IPS-18c (cell line): ENCODE results near the gene S100A5.
"Not testable (repeated sequence)": the region's sequence is repeated elsewhere in the genome, so short reads cannot be mapped to it uniquely, and the experiment has no call there.

ENCODE experiments used
- H3K4me3 ChIP-seq: 2 replicates; pipeline ENCODE4 v1.7.0; 2013; ENCODE audit warnings: low read depth, mild to moderate bottlenecking, low read length, moderate library complexity; ENCODE audit not compliant: insufficient read depth
- H3K9me3 ChIP-seq: one replicate; pipeline ENCODE4 v1.6.1; 2013; ENCODE audit warnings: mild to moderate bottlenecking, low read length, moderate library complexity; ENCODE audit not compliant: control insufficient read depth, insufficient read depth

Gene S100A5

GRCh38 chr1:153540394-153541361, at the start of gene S100A5:
Gene S100A5, minus strand, starts transcription at chr1:153540934. Its CDS starts 743 bp downstream, at chr1:153540191.
- H3K4me3 ChIP-seq, result no peak within 1 kb of the TSS
- H3K9me3 ChIP-seq, result no peaks in the 10 kb centered on the region

- Histone ChIP-seq H3K4me3 (no peak overlapping the region), H3K9me3 (no peaks in the 10 kb centered on the region)
Observed at GRCh38 chr1:153588482-153588881, 47.7 kb upstream of the S100A5 start.

- not testable (repeated sequence) for H3K9me3 ChIP-seq, H3K4me3 ChIP-seq
Observed at GRCh38 chr1:153588033-153588432, 47.3 kb upstream of the S100A5 start.

- no peak overlapping the region for H3K4me3 ChIP-seq
- H3K9me3 ChIP-seq, result no peaks in the 10 kb centered on the region
Observed at GRCh38 chr1:153587314-153587713, 46.6 kb upstream of the S100A5 start.

GRCh38 chr1:153586347-153586746, 45.6 kb upstream of the S100A5 start:
- H3K4me3 ChIP-seq, result no peak overlapping the region
- H3K9me3 ChIP-seq, result no peaks in the 10 kb centered on the region

GRCh38 chr1:153585006-153585405, 44.3 kb upstream of the S100A5 start:
- Histone ChIP-seq H3K4me3 (no peak overlapping the region), H3K9me3 (no peaks in the 10 kb centered on the region)

- H3K9me3 ChIP-seq, result no peaks in the 10 kb centered on the region
- H3K4me3 ChIP-seq, result no peak overlapping the region
Observed at GRCh38 chr1:153583976-153584375, 43.2 kb upstream of the S100A5 start.

- not testable (repeated sequence) for H3K9me3 ChIP-seq, H3K4me3 ChIP-seq
Observed at GRCh38 chr1:153583514-153583913, 42.8 kb upstream of the S100A5 start.

GRCh38 chr1:153582836-153583235, 42.1 kb upstream of the S100A5 start:
- not testable (repeated sequence) for H3K4me3 ChIP-seq, H3K9me3 ChIP-seq

GRCh38 chr1:153578936-153579335, 38.2 kb upstream of the S100A5 start:
- H3K9me3 ChIP-seq, result peaks cover 2% of the 10 kb centered on the region
- no peak overlapping the region for H3K4me3 ChIP-seq

GRCh38 chr1:153578490-153578889, 37.8 kb upstream of the S100A5 start:
- Histone ChIP-seq H3K4me3 (no peak overlapping the region), H3K9me3 (peaks cover 2% of the 10 kb centered on the region)

- Histone ChIP-seq H3K9me3 (peaks cover 2% of the 10 kb centered on the region), H3K4me3 (no peak overlapping the region)
Observed at GRCh38 chr1:153577624-153578051, 36.9 kb upstream of the S100A5 start.

GRCh38 chr1:153577138-153577537, 36.4 kb upstream of the S100A5 start:
- no peak overlapping the region for H3K4me3 ChIP-seq
- H3K9me3 ChIP-seq, result peaks cover 4% of the 10 kb centered on the region

GRCh38 chr1:153575497-153575896, 34.8 kb upstream of the S100A5 start:
- H3K9me3 ChIP-seq, H3K4me3 ChIP-seq: not testable (repeated sequence)

- H3K9me3 ChIP-seq, H3K4me3 ChIP-seq: not testable (repeated sequence)
Observed at GRCh38 chr1:153575081-153575491, 34.4 kb upstream of the S100A5 start.

- no peak overlapping the region for H3K4me3 ChIP-seq
Observed at GRCh38 chr1:153573351-153573750, 32.6 kb upstream of the S100A5 start.

GRCh38 chr1:153572569-153573015, 31.9 kb upstream of the S100A5 start:
- Histone ChIP-seq H3K9me3 (peaks cover 4% of the 10 kb centered on the region), H3K4me3 (no peak overlapping the region)

More at GRCh38 chr1:153573351-153573750, 32.6 kb upstream of the S100A5 start:
- peaks cover 4% of the 10 kb centered on the region for H3K9me3 ChIP-seq

GRCh38 chr1:153571706-153572105, 31.0 kb upstream of the S100A5 start:
- H3K9me3 ChIP-seq, result peaks cover 4% of the 10 kb centered on the region
- H3K4me3 ChIP-seq, result no peak overlapping the region
